Measurements from ENCODE around the gene LCP1.

DNA sequence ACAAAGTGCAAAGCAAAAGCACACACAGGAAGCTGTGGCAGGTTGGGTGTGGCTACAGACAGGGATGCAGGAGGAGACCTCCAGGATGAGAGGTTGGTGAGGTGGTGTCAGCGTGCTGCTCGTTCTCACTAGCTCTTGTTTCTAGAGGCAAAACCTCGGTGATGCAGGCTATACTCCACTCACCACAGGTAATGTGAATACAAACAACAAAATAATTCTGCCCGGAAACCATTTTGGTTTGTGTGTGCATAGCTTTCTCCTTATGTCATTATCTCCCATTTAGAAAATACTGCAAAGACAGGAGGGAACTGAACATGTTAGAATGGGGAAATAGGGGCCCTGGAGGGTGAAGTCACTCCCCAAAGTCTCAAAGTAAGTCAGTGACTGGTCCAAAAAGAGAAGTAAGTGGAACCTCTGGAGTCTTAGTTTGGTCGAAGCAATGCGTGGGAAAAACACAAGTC lies 9.4 kb downstream of the LCP1 start:
- TF ChIP-seq, protein P1, sequence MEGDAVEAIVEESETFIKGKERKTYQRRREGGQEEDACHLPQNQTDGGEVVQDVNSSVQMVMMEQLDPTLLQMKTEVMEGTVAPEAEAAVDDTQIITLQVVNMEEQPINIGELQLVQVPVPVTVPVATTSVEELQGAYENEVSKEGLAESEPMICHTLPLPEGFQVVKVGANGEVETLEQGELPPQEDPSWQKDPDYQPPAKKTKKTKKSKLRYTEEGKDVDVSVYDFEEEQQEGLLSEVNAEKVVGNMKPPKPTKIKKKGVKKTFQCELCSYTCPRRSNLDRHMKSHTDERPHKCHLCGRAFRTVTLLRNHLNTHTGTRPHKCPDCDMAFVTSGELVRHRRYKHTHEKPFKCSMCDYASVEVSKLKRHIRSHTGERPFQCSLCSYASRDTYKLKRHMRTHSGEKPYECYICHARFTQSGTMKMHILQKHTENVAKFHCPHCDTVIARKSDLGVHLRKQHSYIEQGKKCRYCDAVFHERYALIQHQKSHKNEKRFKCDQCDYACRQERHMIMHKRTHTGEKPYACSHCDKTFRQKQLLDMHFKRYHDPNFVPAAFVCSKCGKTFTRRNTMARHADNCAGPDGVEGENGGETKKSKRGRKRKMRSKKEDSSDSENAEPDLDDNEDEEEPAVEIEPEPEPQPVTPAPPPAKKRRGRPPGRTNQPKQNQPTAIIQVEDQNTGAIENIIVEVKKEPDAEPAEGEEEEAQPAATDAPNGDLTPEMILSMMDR (IDR thresholded peaks at IDR 0.05 in 4 of 5, conservative IDR thresholded peaks at IDR 0.05 in 1 of 5): no peak
- no peak for TF ChIP-seq POLR2A (IDR thresholded peaks at IDR 0.05)
